Lower leg skin (tissue), 3 donors: ENCODE measurements around the gene TRAK1.

Source experiments
- CTCF ChIP-seq, 3 donors: fragments of 450-650 bp; IDR thresholded peaks; one replicate each; pipeline ENCODE4 v1.5.1; 2016; ENCODE audit warnings: antibody characterized with exemption in 3 of 3, mild to moderate bottlenecking in 3 of 3, moderate library complexity in 2 of 3
- POLR2A ChIP-seq, 2 donors: fragments of 450-650 bp; IDR thresholded peaks; one replicate each; pipeline ENCODE4 v1.6.1; 2016 to 2017; ENCODE audit warnings: antibody characterized with exemption in 2 of 2, mild to moderate bottlenecking in 1 of 2, moderate library complexity in 1 of 2

- TF ChIP-seq POLR2A (IDR thresholded peaks at IDR 0.05) (no peak), CTCF (IDR thresholded peaks at IDR 0.05) (no peak)
These were observed 61.0 kb downstream of the TRAK1 start for GRCh38 chr3:42152193-42152592.
